Esophagus (tissue), 2 donors: ENCODE measurements around the gene PCSK9. TPM values are rescaled to one million over a fixed set of nuclear protein-coding genes. Genes with fewer than 3 reads are reported as not detected.

Experiments
- H3K27ac ChIP-seq, 2 donors: one replicate each; pipeline ENCODE4 v1.5.1; 2013; ENCODE audit warnings: low read depth in 2 of 2, mild to moderate bottlenecking in 2 of 2, inconsistent platforms in 1 of 2, low read length in 1 of 2, moderate library complexity in 1 of 2
- H3K27me3 ChIP-seq, 2 donors: one replicate each; pipeline ENCODE4 v1.6.1; 2013; ENCODE audit warnings: low read length in 2 of 2, control low read depth in 1 of 2, mild to moderate bottlenecking in 1 of 2; ENCODE audit not compliant: insufficient read depth in 2 of 2, control insufficient read depth in 1 of 2
- H3K36me3 ChIP-seq, 2 donors: one replicate each; pipeline ENCODE4 v1.6.1; 2013; ENCODE audit warnings: low read length in 1 of 2; ENCODE audit not compliant: control insufficient read depth in 2 of 2, insufficient read depth in 2 of 2
- H3K4me1 ChIP-seq, 2 donors: one replicate each; pipeline ENCODE4 v1.6.1; 2013; ENCODE audit warnings: low read length in 1 of 2; ENCODE audit not compliant: control insufficient read depth in 2 of 2, insufficient read depth in 2 of 2
- H3K4me3 ChIP-seq, 2 donors: one replicate each; pipeline ENCODE4 v1.5.1; 2013; ENCODE audit warnings: low read length in 2 of 2, mild to moderate bottlenecking in 2 of 2, low read depth in 1 of 2, moderate library complexity in 1 of 2
- H3K9me3 ChIP-seq, 2 donors: one replicate each; pipeline ENCODE4 v1.6.1; 2013; ENCODE audit warnings: mild to moderate bottlenecking in 2 of 2, low read depth in 1 of 2, low read length in 1 of 2, moderate library complexity in 1 of 2; ENCODE audit not compliant: control insufficient read depth in 2 of 2, insufficient read depth in 1 of 2
- WGBS, 2 donors: extraction: QIAGEN DNeasy Blood & Tissue Kit; methylation state at CpG; one replicate each; pipeline ENCODE4 v1.1.7; 2013; 5-methylcytosine and 5-hydroxymethylcytosine counted together
- polyA plus RNA-seq, 2 donors: library from polyadenylated mRNA; stranded (reverse); fragments of 200-250 nt; gene quantifications; one replicate each; pipeline ENCODE4 v1.2.3, GENCODE V29; 2013
- donor health status: healthy with polysubstance abuse.
- donor health status: Bipolar disorder and iron deficiency.

Gene PCSK9
- polyA plus RNA-seq, 2 donors = 5.1 to 5.3 TPM

DNA sequence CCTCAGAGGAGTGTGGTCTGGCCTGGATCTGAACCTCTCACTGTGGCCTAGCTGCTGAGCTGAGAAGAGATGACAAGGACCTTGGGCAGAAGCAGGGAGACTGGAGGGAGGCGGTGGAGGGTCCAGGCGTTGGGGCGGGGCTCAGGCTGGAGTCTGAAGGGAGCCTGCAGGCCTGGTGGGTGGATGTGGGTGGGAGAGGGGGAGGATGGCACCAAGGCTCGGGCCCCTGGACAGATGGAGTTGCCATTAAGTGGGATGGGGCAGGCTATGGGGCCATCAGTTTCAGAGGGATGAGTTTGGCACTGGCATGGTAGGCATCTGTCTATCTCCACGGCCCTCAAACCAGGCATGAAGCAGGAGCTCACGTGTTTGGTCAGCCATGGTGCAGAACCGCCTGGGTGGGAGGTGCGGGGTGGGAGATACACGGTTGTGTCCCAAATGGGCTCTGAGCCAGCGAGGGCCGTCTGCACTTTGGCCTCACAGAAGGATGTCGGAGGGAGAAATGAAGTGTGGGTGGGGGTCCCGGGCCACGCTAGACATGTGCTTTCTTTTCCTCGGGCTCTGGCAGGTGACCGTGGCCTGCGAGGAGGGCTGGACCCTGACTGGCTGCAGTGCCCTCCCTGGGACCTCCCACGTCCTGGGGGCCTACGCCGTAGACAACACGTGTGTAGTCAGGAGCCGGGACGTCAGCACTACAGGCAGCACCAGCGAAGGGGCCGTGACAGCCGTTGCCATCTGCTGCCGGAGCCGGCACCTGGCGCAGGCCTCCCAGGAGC lies 23.6 kb downstream of the PCSK9 start:
- Histone ChIP-seq H3K27me3 (no peaks in the 10 kb centered on the region), H3K4me1 (peaks cover 4% of the 10 kb centered on the region in 2 donors), H3K27ac (no peak overlapping the region), H3K36me3 (peaks cover 5 to 29% of the 10 kb centered on the region in 2 donors), H3K9me3 (no peaks in the 10 kb centered on the region), H3K4me3 (no peak overlapping the region)
- 92 to 93% methylated on average over 29 of the region's 29 CpGs for WGBS, 2 donors

DNA sequence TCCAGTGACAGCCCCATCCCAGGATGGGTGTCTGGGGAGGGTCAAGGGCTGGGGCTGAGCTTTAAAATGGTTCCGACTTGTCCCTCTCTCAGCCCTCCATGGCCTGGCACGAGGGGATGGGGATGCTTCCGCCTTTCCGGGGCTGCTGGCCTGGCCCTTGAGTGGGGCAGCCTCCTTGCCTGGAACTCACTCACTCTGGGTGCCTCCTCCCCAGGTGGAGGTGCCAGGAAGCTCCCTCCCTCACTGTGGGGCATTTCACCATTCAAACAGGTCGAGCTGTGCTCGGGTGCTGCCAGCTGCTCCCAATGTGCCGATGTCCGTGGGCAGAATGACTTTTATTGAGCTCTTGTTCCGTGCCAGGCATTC lies 24.2 kb downstream of the PCSK9 start:
- Histone ChIP-seq H3K27me3 (no peaks in the 10 kb centered on the region), H3K4me1 (peaks cover 4% of the 10 kb centered on the region in 2 donors), H3K9me3 (no peaks in the 10 kb centered on the region), H3K4me3 (no peak overlapping the region), H3K36me3 (peaks cover 5 to 28% of the 10 kb centered on the region in 2 donors), H3K27ac (no peak overlapping the region)
- 72 to 77% methylated on average over 9 of the region's 9 CpGs for WGBS, 2 donors

GRCh38 chr1:55064071-55064581 lies 24.8 kb downstream of the PCSK9 start:
- H3K4me3 ChIP-seq = no peak overlapping the region
- H3K27ac ChIP-seq = no peak overlapping the region
- H3K27me3 ChIP-seq = no peaks in the 10 kb centered on the region
- 34 to 49% methylated on average over 12 of the region's 12 CpGs for WGBS, 2 donors
- H3K36me3 ChIP-seq = peaks cover 5 to 28% of the 10 kb centered on the region in 2 donors
- no peaks in the 10 kb centered on the region for H3K9me3 ChIP-seq
- H3K4me1 ChIP-seq = peaks cover 4% of the 10 kb centered on the region in 2 donors

DNA sequence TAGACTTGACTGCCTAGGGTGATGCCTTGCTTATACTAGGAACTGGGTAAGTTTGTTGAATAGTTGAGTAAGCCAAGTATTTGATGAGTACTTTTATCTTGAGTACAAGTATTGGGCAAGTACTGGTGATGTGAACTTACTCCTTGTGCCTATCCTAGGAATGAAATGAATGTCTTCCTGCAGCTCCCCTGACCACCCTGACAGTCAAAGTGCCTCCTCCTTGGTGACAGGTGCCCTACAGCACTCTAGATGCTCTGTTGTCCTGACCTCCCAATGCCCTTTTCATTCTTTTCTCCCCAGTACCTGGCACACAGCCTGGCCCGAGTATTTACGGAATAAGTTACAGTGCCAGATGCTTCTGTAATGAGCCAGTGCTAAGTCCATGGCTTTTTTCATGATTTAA lies 25.5 kb downstream of the PCSK9 start:
- 27 to 33% methylated on average over 2 of the region's 2 CpGs for WGBS, 2 donors
- peaks cover 2 to 4% of the 10 kb centered on the region in 2 donors for H3K4me1 ChIP-seq
- no peaks in the 10 kb centered on the region for H3K27me3 ChIP-seq
- H3K9me3 ChIP-seq = no peaks in the 10 kb centered on the region
- peaks cover 5 to 28% of the 10 kb centered on the region in 2 donors for H3K36me3 ChIP-seq
- no peak overlapping the region for H3K4me3 ChIP-seq
- H3K27ac ChIP-seq = peak overlapping the region; percentile 7 to 24

DNA sequence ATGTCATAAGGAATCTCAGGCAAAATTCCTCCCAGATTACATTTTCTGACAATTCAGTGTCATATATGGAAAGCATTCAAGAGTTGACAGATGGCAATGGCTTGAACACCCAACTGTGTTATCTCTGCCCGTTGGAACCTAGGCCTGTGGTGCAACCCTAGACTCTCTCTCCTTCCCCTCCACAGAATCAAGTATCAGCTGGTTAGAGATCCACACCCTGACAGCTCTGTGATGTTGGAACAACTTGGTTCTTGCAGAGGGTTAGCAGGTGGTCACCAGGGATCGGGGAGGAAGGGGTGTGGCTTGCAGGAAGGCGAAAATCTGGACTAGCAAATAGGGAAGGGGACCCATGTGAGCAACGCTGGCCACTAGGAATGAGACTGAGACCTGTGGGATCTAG lies 26.3 kb downstream of the PCSK9 start:
- Histone ChIP-seq H3K27ac (no peak overlapping the region), H3K36me3 (peaks cover 12 to 36% of the 10 kb centered on the region in 2 donors), H3K27me3 (no peaks in the 10 kb centered on the region), H3K4me3 (no peak overlapping the region), H3K4me1 (peaks cover 2 to 4% of the 10 kb centered on the region in 2 donors), H3K9me3 (no peaks in the 10 kb centered on the region)
- WGBS, 2 donors = 89 to 92% methylated on average over 4 of the region's 4 CpGs

DNA sequence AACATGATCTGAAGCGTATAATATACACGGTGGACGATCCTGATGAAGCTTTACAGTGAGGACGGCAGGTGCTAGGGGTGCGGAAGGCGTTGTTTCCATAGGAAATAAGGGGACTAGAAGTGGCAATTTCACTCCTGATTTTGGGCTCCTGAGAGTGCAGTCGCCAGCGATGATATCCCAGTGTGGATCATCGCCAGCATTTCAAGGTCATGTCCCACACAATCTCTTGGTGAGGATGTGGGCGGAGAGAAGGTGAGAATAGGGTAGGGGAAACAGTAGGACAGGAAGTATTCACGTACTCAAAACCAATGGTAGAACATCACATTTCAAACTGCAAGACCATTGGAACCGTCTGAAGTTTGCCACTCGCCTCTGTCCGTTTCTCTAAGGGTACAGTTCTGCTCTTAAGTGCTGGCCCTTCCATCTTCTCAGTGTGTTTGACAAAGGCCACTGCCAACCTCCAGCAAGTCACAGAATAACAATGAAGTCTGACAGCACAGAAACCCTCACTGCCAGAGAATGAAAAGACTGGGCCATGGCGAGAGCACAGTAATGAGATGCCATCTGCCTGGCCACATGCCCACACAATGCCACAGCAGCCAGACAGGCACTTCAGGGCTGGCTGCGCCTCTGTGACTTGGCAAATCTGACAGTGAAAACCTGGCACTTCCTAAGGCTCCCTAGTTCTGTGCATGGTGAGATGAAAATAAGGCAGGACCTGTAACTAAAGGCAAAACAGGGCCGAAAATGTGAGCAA lies 27.9 kb downstream of the PCSK9 start:
- Histone ChIP-seq H3K4me3 (no peak overlapping the region), H3K27ac (no peak overlapping the region), H3K9me3 (no peaks in the 10 kb centered on the region), H3K27me3 (no peaks in the 10 kb centered on the region), H3K4me1 (peaks cover 2 to 4% of the 10 kb centered on the region in 2 donors), H3K36me3 (peaks cover 15 to 38% of the 10 kb centered on the region in 2 donors)
- 89 to 90% methylated on average over 17 of the region's 17 CpGs for WGBS, 2 donors

- H3K36me3 ChIP-seq = peaks cover 15 to 38% of the 10 kb centered on the region in 2 donors
- H3K4me1 ChIP-seq = peaks cover 2 to 4% of the 10 kb centered on the region in 2 donors
- no peaks in the 10 kb centered on the region for H3K27me3 ChIP-seq
- H3K9me3 ChIP-seq = no peaks in the 10 kb centered on the region
- no peak overlapping the region for H3K4me3 ChIP-seq
- no peak overlapping the region for H3K27ac ChIP-seq
- WGBS, 2 donors = 58 to 64% methylated on average over 1 of the region's 1 CpG
Observed at GRCh38 chr1:55067914-55068313, 28.6 kb downstream of the PCSK9 start.

GRCh38 chr1:55068638-55069037 lies 29.3 kb downstream of the PCSK9 start:
- no peak overlapping the region for H3K27ac ChIP-seq
- H3K9me3 ChIP-seq = no peaks in the 10 kb centered on the region
- H3K4me1 ChIP-seq = peaks cover 2 to 4% of the 10 kb centered on the region in 2 donors
- 95 to 98% methylated on average over 9 of the region's 9 CpGs for WGBS, 2 donors
- H3K27me3 ChIP-seq = no peaks in the 10 kb centered on the region
- no peak overlapping the region for H3K4me3 ChIP-seq
- peaks cover 18 to 43% of the 10 kb centered on the region in 2 donors for H3K36me3 ChIP-seq

GRCh38 chr1:55069280-55069679 lies 29.9 kb downstream of the PCSK9 start:
- H3K36me3 ChIP-seq = peaks cover 18 to 43% of the 10 kb centered on the region in 2 donors
- no peak overlapping the region for H3K27ac ChIP-seq
- H3K4me3 ChIP-seq = no peak overlapping the region
- H3K4me1 ChIP-seq = peaks cover 0 to 2% of the 10 kb centered on the region in 2 donors
- H3K9me3 ChIP-seq = no peaks in the 10 kb centered on the region
- 88 to 92% methylated on average over 7 of the region's 7 CpGs for WGBS, 2 donors
- no peaks in the 10 kb centered on the region for H3K27me3 ChIP-seq
